T follicular helper cell (primary cell): ENCODE results near the gene GNG7.
"Not testable (repeated sequence)": the region's sequence is repeated elsewhere in the genome, so short reads cannot be mapped to it uniquely, and the experiment has no call there.

Source experiments
- DNase-seq: peaks from one replicate; pipeline ENCODE4 v3.0.0-alpha.2; 2020; ENCODE audit warnings: low read depth

Gene GNG7

DNA sequence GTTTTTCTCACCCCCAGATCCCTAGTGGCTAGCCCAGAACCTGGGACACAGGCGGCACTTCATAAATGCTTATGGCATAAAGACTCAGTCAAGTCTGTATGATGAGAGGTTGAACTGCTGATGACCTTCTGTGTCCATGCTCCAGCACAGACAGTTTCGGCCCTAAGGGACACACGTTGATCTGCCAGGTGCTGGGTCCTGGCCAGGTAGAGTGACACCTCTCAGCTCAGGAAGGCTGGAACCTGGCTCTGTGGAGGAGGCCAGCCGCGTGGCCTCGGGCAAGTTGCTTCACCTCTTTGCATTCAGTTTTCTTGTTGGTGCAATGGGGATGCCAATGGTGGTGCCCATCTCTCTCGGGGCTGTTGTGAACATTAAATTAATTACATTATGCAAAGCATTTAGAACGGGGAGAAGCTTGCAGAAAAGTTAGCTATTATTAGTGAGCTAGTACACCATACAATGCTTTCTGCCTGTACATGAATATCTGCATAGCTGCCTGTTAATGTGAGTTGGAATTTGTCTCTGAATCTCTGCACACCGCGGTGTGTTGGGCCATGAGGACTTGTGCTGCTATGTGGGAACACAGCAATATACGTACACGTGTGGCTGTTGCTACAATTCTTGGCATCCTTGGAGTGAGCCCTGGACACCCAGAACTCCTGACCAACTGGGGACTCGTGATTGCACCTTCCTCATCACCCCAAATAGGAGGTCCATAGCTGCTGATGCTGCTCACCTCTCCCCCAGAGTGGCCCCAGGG is 218.1 kb downstream of the GNG7 start:
- no peak for DNase-seq

DNA sequence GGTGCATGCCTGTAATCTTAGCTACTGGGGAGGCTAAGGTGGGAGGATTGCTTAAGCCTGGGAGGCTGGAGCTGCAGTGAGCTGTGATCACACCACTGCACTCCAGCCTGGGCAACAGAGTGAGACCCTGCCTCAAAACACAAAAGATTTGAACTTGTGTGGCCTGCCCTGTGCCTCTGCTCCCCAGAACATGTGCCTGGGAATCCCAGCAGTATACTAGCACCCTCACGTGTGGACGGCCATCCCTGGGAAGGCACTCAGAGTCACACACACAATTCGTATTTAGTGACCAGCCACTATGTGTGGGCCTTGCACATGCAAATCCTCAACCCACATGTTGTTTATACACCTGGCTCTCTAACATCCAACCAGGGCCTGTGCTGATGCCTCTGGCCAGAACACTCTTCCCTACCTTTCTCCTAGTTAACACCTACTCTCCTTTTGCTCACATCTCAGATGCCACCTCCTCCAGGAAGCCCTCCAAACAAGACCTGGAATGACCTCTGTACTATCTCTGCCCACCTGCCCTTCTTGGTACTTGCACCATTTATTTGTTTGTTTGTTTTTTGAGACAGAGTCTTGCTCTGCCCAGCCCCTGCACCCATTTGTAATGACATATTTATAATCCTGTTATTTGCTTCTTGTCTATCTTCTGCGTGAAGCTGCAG is 218.9 kb downstream of the GNG7 start:
- DNase-seq: no peak

DNA sequence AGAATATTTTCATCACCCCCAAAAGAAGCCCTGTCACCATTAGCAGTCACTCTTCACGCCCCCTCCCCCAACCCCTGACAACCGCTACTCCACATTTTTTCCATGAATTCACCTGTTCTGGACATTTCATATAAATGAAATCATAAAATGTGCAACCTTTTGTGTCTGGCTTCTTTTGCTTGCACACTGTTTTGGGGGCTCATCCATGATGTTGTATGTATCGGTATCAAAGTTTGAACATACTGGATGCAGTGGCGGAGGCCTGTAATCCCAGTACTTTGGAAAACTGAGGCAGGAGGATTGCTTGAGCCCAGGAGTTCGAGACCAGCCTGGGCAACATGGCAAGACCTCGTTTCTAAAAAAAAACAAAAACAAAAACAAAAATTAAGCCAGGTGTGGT is 219.4 kb downstream of the GNG7 start:
- no peak for DNase-seq

DNA sequence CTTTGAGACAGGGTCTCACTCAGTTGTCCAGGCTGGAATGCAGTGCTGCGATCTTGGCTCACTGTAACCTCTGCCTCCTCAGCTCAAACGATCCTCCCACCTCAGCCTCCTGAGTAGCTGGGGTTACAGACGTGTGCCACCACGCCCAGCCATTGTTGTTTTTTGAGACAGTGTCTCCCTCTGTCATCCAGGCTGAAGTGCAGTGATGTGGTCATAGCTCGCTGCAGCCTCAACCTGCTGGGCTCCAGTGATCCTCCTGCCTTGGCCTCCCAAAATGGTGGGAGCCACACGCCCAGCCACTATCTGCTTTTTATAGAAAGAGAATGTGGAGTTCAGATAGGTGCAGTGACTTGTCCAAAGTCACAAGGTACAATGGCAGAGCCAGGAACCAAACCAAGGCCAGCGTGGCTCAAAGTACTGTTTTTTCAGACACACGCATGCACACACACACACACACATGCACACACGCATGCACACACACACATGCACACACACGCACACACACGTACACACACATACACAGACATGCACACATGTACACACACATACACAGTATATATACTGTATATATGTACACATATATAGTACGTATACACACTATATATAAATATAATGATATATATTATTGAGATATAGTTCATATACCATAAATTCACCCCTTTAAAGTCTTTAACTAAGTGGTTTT is 220.0 kb downstream of the GNG7 start:
- no peak for DNase-seq

DNA sequence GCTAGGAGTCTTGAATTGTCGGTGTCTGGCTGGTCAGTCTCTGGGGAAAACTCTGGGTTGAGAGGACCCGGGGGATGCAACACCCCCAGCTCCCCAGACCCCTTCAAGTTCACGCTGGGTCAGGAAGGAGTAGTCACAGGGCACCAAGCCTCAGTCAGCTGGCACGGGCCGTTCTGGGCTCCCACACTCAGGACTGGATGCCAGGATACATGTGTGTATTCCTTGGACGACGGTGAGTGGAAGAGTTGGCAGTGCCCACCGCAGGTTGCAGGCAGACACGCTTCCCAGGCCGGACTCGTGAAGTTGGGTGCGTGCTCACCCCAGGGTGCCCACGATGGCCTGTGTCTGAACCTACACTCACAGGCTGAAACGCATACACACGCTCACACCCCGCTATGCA is 221.0 kb downstream of the GNG7 start:
- no peak for DNase-seq

DNA sequence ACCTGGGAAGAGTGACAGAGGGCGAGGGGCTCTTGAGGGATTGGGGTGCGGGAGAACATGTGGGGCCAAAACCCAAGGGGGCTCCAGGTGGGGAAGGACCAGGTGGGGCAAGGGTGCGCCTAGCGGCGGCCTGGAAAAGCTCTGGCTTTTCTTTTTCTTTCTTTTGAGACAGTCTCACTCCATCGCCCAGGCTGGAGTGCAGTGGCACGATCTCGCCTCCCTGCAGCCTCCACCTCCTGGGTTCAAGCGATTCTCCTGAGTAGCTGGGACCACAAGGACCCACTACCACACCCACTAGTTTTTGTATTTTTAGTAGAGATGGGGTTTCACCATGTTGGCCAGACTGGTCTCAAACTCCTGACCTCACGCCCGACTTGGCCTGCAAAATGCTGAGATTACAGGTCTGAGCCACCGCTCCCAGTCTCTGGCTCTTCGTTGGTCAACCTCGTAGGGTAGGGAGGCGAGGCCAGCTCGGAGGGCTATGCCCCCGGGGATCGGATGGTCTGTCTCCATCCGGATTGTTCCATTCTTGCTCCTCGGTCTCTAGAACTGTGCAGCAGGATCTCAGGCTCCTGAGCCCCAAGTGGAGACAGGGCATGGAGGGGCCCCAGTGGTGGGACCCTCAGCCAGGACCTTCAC is 222.8 kb downstream of the GNG7 start:
- DNase-seq: no peak

DNA sequence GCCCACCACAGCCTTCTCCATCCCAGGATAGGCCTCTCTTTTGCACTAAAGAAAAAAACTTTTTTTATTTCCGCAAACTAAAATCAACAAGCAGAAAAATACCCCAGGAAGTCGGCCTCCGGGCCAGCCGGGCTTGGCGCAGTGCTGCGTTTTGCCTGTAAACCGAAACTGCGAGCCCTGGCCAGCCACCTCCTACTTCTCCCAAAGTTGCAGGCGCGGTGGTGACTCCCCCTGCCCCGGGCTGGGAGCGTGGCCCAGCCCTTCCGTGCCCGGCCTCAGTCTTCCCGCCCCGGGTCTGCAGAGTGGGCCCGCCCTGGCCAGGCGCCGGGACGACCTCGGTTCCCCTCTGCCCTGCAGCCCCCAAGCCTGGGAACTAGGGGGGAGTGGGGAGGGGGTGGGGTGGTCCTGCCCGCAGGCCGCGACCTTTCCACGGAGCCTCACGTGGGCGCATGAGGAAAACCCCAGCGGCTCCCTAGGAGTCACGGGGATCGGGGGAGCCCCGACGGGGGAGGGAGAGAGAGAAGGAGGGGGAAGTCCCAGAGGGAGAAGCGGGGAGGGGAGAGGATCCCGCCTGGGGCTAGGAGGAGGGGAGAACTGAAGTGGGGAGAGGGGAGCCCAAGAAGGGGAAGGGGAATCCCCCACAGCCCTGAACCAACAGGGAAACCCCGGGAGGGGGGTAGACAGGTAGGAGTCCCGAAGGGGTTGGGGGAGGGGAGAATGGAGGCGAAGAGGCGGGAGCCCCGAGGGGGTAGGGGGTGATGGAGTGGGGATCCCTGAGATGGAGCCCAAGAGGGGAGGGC is 223.5 kb downstream of the GNG7 start:
- DNase-seq: peak; percentile 52

DNA sequence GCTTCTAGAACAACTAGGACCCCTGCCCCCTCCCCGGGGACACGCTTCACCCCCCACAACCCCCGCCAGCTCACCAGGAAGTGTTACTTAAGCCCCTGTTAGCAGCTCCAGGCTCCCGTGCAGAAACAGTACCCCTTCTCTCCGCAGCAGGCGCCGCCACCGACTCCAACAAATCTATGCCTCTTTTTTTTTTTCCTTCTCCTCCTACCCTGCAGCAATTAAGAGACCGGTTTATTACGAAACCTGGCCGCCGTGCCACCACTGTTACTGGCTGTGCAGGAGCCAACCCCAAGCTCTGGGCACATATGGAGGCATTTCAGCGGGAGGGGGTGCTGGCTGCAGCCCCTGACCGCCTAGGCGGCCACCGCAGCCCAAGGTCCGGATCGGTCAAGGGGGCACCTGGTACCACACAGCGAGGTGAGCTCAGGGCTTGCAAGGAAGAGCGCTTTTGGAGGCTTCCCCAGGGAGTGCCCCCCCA is 224.2 kb downstream of the GNG7 start:
- DNase-seq: peak; percentile 61

DNA sequence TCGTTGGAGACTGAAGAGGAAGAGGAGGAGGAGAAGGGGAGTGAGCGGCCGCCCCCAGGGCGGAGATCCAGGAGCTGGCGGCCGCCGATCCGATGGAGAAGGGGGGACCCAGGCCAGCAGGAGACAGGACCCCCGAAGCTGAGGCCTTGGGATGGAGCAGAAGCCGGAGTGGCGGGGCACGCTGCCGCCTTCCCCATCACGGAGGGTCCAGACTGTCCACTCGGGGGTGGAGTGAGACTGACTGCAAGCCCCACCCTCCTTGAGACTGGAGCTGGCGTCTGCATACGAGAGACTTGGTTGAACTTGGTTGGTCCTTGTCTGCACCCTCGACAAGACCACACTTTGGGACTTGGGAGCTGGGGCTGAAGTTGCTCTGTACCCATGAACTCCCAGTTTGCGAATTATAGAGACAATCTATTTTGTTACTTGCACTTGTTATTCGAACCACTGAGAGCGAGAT is 224.7 kb downstream of the GNG7 start:
- DNase-seq: no peak

DNA sequence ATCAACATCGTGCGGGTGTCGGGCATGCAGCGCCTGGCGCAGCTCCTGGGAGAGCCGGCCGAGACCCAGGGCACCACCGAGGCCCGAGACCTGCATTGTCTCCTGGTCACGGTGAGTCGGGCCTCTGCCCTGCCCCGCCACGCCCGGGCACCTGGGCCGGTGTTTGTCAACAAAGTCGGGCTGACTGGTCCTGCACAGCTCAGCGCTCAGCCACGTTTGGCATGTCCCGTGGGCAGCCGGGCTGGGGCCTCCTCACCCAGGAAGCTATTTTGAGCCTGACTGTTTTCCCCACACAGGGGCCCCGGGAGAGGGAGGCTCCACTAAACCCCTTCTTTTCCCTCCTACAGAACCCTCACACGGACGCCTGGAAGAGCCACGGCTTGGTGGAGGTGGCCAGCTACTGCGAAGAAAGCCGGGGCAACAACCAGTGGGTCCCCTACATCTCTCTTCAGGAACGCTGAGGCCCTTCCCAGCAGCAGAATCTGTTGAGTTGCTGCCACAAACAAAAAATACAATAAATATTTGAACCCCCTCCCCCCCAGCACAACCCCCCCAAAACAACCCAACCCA is 225.3 kb downstream of the GNG7 start:
- no peak for DNase-seq

DNA sequence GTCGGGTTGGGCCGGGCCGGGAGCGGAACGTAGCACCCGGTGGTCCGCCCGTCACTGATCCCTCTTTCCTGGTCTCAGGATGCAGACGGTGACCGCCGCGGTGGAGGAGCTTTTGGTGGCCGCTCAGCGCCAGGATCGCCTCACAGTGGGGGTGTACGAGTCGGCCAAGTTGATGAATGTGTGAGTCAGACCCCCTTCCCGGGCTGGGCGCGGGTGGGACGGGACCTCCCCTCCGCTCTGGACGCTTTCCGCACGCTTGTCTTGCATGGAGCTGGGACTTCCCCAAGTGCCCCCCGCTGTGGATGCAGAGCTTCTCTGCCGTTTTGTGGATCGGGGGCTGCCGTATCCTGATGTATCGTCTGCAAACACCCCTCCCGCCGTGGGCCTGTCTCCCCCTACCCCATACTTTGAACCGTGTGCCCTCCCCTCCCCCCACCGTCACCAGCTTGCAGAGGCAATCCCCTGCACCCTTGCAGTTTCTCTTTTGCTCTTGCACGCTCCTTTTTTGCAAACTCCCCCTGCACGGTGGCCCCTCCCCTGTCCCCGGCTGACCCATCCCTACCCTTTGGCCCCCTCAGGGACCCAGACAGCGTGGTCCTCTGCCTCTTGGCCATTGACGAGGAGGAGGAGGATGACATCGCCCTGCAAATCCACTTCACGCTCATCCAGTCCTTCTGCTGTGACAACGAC is 225.9 kb downstream of the GNG7 start:
- DNase-seq: peak; percentile 32

DNA sequence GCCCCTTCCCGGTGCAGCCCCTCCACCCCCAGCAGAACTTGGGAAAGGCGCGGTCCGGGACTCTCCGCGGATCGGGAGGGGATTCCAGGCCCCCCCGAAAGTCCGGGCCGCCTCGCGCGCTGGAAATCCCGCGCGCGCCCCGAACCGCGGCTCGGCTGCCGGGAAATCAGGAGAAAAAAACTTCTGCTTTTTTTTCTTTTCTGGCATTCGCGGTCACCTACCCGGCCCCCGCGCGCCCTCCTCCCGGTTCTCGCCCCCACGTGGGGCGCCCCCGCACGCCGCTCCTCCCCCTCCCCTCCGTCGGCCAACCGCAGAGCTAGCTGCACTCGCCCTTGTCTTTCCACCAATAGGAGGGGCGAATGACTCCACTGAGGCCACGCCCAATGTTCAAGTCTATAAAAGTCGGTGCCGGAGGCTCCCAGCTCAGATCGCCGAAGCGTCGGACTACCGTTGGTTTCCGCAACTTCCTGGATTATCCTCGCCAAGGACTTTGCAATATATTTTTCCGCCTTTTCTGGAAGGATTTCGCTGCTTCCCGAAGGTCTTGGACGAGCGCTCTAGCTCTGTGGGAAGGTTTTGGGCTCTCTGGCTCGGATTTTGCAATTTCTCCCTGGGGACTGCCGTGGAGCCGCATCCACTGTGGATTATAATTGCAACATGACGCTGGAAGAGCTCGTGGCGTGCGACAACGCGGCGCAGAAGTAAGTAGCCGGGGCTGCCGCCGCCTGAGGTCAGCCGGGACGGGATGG is 226.6 kb downstream of the GNG7 start, which contains the start of gene GADD45B:
Gene GADD45B (plus strand): TSS at position 426 of the 749 bp plus-strand sequence. CDS start 232 bp downstream, at position 658.
- peak; percentile 96 for DNase-seq

DNA sequence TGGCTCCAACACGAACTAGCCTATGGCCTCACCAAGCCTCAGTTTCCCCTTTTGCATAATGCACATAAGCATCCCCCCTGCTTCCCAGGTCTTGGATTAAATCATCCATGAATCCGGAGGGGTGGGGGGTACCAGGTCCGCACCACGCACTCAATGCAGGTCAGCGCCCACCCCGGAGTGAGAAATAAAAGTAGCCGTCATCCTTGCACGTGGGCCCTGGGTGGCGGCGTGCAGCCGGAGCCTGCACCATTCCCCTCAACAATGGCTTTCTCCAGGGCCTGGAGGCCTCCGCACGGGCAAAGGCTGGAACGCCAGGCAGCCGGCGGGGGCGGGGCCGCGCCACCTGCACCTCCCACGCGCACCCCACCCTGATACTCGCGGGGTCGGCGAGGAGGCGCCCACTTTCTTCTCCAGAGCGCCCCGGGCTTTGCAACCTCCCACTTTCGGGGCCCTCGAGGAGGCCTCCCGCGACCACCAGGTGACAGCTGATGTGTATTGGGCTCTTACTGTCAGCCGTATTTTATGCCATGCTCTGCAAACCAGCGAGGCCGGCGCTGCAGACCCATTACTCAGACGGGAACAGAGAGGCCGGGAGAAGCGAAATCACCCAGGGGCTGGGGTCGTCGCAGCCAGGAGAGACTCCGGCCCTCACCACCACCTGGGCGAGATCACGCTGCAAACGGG is 227.3 kb downstream of the GNG7 start:
- peak; percentile 37 for DNase-seq

DNA sequence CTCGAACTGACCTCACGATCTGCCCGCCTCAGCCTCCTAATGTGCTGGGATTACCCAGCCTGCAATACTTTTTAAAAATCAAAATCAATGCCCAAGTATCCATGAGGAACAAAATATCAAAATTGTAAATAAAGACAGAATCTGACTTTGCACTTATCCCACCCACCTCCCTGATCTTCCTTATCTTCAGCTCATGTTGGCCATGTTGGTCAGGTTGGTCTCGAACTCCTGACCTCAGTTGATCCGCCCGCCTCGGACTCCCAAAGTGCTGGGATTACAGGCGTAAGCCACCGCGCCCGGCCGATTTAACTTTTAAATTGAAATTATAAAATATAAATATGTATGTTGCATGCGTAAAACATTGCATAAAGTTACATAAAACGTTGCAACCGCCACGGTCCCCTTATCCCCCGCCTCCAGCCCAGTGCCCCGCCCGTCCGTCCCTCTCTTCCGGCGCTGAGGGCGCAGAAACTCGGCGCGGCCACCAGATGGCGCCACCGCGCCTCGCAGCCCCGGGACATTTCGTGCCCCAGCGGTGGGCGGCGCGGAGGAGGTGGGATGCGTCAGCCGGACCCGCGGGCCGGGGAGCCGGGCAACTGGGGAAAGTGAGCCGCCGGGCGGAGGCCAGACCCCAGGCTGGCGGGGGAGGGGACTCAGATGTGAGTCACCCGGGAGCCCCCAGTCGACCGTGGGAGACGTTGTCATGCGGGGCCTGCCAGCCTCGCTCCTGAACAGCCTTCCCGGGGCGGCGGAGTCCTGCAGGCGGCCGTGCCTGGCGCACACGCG is 228.1 kb downstream of the GNG7 start:
- DNase-seq: peak; percentile 71

DNA sequence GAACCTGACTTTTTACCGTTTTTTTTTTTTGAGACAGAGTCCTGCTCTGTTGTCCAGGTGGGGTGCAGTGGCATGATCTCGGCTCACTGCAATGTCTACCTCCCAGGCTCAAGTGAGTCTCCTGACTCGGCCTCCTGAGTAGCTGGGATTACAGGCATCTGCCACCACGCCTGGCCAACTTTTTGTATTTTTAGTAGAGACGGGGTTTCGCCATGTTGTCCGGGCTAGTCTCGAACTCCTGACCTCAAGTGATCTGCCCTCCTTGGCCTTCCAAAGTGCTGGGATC is 232.6 kb downstream of the GNG7 start:
- not testable (repeated sequence) for DNase-seq

DNA sequence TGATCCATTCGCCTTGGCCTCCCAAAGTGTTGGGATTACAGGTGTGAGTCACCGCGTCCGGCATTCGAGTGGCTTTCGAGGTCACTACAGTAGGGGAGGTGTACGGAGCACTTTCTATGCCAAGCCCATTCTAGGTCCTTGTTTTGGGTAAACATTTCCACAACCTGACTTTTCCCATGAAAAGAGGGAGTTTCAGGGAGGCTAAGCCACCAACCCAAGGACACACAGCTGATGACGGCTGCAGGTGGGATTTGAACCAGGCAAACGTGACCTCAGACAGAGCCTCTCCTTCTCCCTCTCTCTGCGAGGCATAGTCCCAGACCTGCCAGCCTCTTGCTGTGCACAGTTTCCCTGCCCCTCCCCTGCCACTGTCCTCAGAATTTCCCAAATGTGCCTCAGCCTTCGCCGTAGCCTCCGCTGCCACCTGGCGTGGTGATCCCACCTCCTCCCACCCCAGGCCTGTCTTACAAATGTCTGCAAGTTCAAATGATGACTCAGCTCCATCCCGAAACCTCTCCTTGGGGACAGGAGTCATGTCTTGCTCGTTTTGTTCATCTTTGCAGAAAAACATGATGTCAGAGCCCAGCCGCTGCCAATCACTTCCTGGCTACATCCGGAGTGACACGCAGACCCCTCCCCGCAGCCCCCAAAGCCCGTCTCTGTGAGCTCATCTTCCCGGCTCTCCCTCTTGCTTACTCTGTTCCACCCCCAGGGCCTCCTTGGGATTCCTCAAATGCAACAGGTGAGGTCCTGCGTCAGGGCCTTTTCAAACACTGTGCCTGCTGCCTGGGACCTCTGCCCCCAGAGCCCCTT is 233.2 kb downstream of the GNG7 start:
- DNase-seq: no peak

DNA sequence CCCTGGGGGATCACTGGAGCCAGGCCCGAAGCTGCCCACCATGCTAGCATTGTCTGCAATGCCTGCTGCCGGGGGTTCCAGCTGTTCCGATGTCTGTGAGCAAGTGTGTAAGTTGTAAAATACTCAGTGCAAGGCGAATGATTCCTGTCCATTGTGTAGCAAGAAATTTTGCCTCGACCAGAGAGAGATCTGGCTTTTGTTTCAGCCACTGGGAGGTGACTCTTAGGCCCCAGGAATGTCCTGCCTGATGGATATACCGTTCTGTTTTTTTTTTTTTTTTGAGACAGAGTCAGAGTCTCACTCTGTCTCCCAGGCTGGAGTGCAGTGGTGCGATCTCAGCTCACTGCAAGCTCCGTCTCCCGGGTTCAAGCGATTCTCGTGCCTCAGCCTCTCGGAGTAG is 233.9 kb downstream of the GNG7 start:
- DNase-seq: no peak

DNA sequence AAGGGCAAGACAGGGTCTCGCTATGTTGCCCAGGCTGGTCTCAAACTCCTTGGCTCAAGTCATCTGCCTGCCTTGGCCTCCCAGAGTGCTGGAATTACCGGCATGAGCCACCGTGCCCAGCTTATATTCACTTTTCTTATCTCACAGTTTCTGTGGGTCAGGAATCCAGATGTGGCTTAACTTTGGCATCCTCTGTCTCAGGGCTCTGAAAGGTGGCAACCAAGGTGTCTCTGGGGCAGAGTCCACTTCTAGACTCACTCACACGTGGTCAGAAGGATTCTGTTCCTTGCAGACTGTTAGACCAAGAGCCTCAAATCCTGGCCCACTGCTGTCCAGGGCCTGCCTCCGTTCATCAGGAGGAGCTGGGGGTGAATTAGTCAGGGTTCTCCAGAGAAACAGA is 238.1 kb downstream of the GNG7 start:
- no peak for DNase-seq
